ENCODE measurements around the gene NCK1. TPM values are rescaled to one million over a fixed set of nuclear protein-coding genes. Genes with fewer than 3 reads are reported as not detected.

The NCK1 gene
- total and polyA plus RNA-seq, 11 donors = 6.5 to 36.0 (median 23.3) TPM

- DNase-seq (no peak), ATAC-seq (peak; percentile 36 to 66 (median 52))
- no peak for TF ChIP-seq CTCF (IDR thresholded peaks at IDR 0.05)
- no peak for TF ChIP-seq POLR2A (IDR thresholded peaks at IDR 0.05)
- no peaks in the 10 kb centered on the region for H3K9me3 ChIP-seq
- 80 to 88% (median 85%) methylated on average over 1 of the region's 1 CpG for WGBS, 4 donors
- H3K4me3 ChIP-seq = no peak overlapping the region
- no peaks in the 10 kb centered on the region for H3K36me3 ChIP-seq
- intact Hi-C loops (cut with DNase I) = loop anchor here in 2 of 10 donors (1.0 to 10.0 kb wide), 3 partner anchors 141 to 177 kb away; partner anchors contain the start of gene SLC35G2 (in 1 of the 2)
- peak overlapping the region; percentile 54 to 89 (median 78) for H3K27ac ChIP-seq
- H3K4me1 ChIP-seq = peaks cover 0 to 27% (median 17%) of the 10 kb centered on the region in 12 donors
- H3K27me3 ChIP-seq = no peaks in the 10 kb centered on the region
Measured at GRCh38 chr3:136995652-136996051, 133.6 kb downstream of the NCK1 start.

Other genes with a start within 250 kb of the NCK1 start
- 10 to 100 TPM; 15.4 to 23.4 (median 20.2) TPM for gene STAG1, start 109.8 kb upstream of the NCK1 start, total RNA-seq
- gene STAG1, start 109.8 kb upstream of the NCK1 start, polyA plus RNA-seq = 10 to 100 TPM in 1 of 2 donors, 1 to 10 TPM in 1; 7.2 to 15.7 TPM
- gene SLC35G2, start 43.1 kb upstream of the NCK1 start, total RNA-seq = 1 to 10 TPM; 1.0 to 5.3 (median 3.6) TPM
- 1 to 10 TPM; 2.5 to 3.2 TPM for gene SLC35G2, start 43.1 kb upstream of the NCK1 start, polyA plus RNA-seq
- 1 to 10 TPM in 1 of 9 donors, under 1 TPM in 8; 0.14 to 1.1 (median 0.44) TPM for gene IL20RB, start 95.8 kb downstream of the NCK1 start, total RNA-seq
- gene IL20RB, start 95.8 kb downstream of the NCK1 start, polyA plus RNA-seq = under 1 TPM; 0.42 to 0.50 TPM